Spleen (tissue), 13 donors: ENCODE data around the gene GNPTG. TPM values are rescaled to one million over a fixed set of nuclear protein-coding genes. Genes with fewer than 3 reads are reported as not detected.

Source experiments
- DNase-seq: peaks from one replicate; pipeline ENCODE4 v3.0.0-alpha.2; 2020
- H3K27ac ChIP-seq, 8 donors: fragments of 200-600 bp; sonication (generic) in 7 of 8; 1 replicate in 4 of 8; 2 replicates in 4 of 8; pipeline versions ENCODE4 v1.5.0 to v1.8.0; 2016 to 2021; ENCODE audit warnings: inconsistent platforms in 4 of 8, mild to moderate bottlenecking in 4 of 8, moderate library complexity in 1 of 8
- H3K27me3 ChIP-seq, 7 donors: fragments of 200-600 bp; sonication (generic) in 6 of 7; replicated peaks in 1 of 7; 1 replicate in 4 of 7; 2 replicates in 3 of 7; pipeline versions ENCODE4 v1.5.0 to v1.8.0; 2016 to 2021; ENCODE audit warnings: inconsistent platforms in 3 of 7, mild to moderate bottlenecking in 1 of 7
- H3K36me3 ChIP-seq, 6 donors: fragments of 200-600 bp; sonication (generic) in 5 of 6; 1 replicate in 4 of 6; 2 replicates in 2 of 6; pipeline versions ENCODE4 v1.5.0 to v1.8.0; 2016 to 2021; ENCODE audit warnings: inconsistent platforms in 2 of 6
- H3K4me1 ChIP-seq, 6 donors: fragments of 200-600 bp; sonication (generic) in 5 of 6; 1 replicate in 3 of 6; 2 replicates in 3 of 6; pipeline versions ENCODE4 v1.5.0 to v1.8.0; 2016 to 2021; ENCODE audit warnings: inconsistent platforms in 3 of 6
- H3K4me3 ChIP-seq, 8 donors: fragments of 200-600 bp; sonication (generic) in 7 of 8; 1 replicate in 4 of 8; 2 replicates in 4 of 8; pipeline versions ENCODE4 v1.5.0 to v1.8.0; 2016 to 2021; ENCODE audit warnings: inconsistent platforms in 4 of 8, mild to moderate bottlenecking in 4 of 8, moderate library complexity in 2 of 8
- H3K9me3 ChIP-seq, 8 donors: fragments of 200-600 bp; sonication (generic) in 7 of 8; 1 replicate in 4 of 8; 2 replicates in 4 of 8; pipeline versions ENCODE4 v1.5.0 to v1.8.0; 2016 to 2021; ENCODE audit warnings: inconsistent platforms in 4 of 8
- CTCF ChIP-seq, 11 experiments: fragments of 200-600 bp in 7 of 11; fragments of 450-650 bp in 4 of 11; sonication (generic) in 4 of 11; IDR thresholded peaks in 8 of 11; conservative IDR thresholded peaks in 3 of 11; 1 replicate in 7 of 11; 2 replicates in 4 of 11; pipeline versions ENCODE4 v1.4.0 to v1.8.0; 2016 to 2021; ENCODE audit warnings: antibody characterized with exemption in 11 of 11, inconsistent platforms in 4 of 11, mild to moderate bottlenecking in 1 of 11
- POLR2A ChIP-seq, 3 donors: fragments of 450-650 bp; IDR thresholded peaks; one replicate each; pipeline ENCODE4 v1.5.1; 2017; ENCODE audit warnings: antibody characterized with exemption in 3 of 3, mild to moderate bottlenecking in 1 of 3
- POLR2AphosphoS5 ChIP-seq, 3 donors: sonication (generic); formaldehyde crosslinking; IDR thresholded peaks; one replicate each; pipeline ENCODE4 v1.5.1; 2017; ENCODE audit warnings: antibody characterized with exemption in 3 of 3
- WGBS, 5 donors: extraction: QIAGEN DNeasy Blood & Tissue Kit in 3 of 5; methylation state at CpG; one replicate each; pipeline versions ENCODE4 v1.1.5 to v1.1.7; 2013 to 2018; 5-methylcytosine and 5-hydroxymethylcytosine counted together
- intact Hi-C: fragments of 100-400 bp; cut with DNase I; formaldehyde crosslinking; loops from one replicate; pipeline ENCODE4 v1.15.0; 2023; ENCODE audit warnings: low total_unique reads
- long read RNA-seq, 2 donors: transcript quantifications; one replicate each; lab custom pipeline, GENCODE V29; 2026
- polyA plus RNA-seq, 3 donors: library from polyadenylated mRNA; stranded (reverse); fragments of 200-250 nt; gene quantifications; one replicate each; pipeline ENCODE4 v1.2.1, GENCODE V29; 2013
- total RNA-seq, 7 donors: library from RNA; depleted of rRNA in 3 of 7; stranded (reverse); fragments of >200 nt in 3 of 7; fragmentation: NEBNext Ultra II Directional in 4 of 7; extraction: Animal tissue kit (Norgen Biotek cat#: 25700) in 4 of 7; gene quantifications; one replicate each; pipeline versions ENCODE4 v1.1.0 to v1.2.1, GENCODE V29; 2016 to 2021
- donor health status: healthy with polysubstance abuse.
- donor health status: DM: no; HTN: no; CAD: no; lungs with moderate emphysema.
- donor health status: DM: no; HTN: no; CAD: no.
- donor health status: Bipolar disorder and iron deficiency.
- donor health status: healthy.
- donor health status: DM: no; HTN: no; CAD: no.
- donor health status: DM: yes; HTN: yes; CAD: no.

GNPTG gene
- total RNA-seq (10 to 100 TPM; 60.4 to 80.6 (median 73.4) TPM), polyA plus RNA-seq (10 to 100 TPM; 55.6 to 62.8 (median 56.7) TPM)
- long read RNA-seq, donor 1, transcript GNPTG-201 (11 exons, 1,983 nt) = major isoform, 22 of 29 reads
- long read RNA-seq, donor 1, partial matches to known transcripts = 7 of 29 reads
- long read RNA-seq, donor 1, other reads (novel, unspliced or antisense) = 0 of 29 reads
- long read RNA-seq, donor 2, transcript GNPTG-201 (11 exons, 1,983 nt) = major isoform, 25 of 30 reads
- long read RNA-seq, donor 2, partial matches to known transcripts = 5 of 30 reads
- long read RNA-seq, donor 2, other reads (novel, unspliced or antisense) = 0 of 30 reads

- peak; percentile 97 for DNase-seq
- Histone ChIP-seq H3K4me3 (peak within 1 kb of the TSS; percentile 66 to 100 (median 100)), H3K4me1 (peaks cover 17 to 69% (median 54%) of the 10 kb centered on the region in 6 donors), H3K9me3 (no peaks in the 10 kb centered on the region), H3K27me3 (no peaks in the 10 kb centered on the region), H3K36me3 (peaks cover 0 to 37% (median 30%) of the 10 kb centered on the region in 6 donors), H3K27ac (peak within 1 kb of the TSS; percentile 51 to 93 (median 84))
- intact Hi-C loops = no loop called here
- TF ChIP-seq POLR2A (IDR thresholded peaks at IDR 0.05) (peak in 1 of 3 donors; percentile 69), CTCF (IDR thresholded peaks at IDR 0.05 in 8 of 11, conservative IDR thresholded peaks at IDR 0.05 in 3 of 11) (no peak), POLR2AphosphoS5 (IDR thresholded peaks at IDR 0.05) (peak; percentile 96 to 97 (median 97))
- 0 to 1% (median 1%) methylated on average over 7 to 98 of the region's 98 CpGs for WGBS, 5 donors
These were observed at the start of gene GNPTG, which contains the start of gene TSR3 for GRCh38 chr16:1351582-1352362. GNPTG (plus strand) TSS chr16:1351931; CDS start chr16:1351966, 35 bp downstream. TSR3 (minus strand) TSS chr16:1351878; CDS start chr16:1351804, 74 bp downstream.

DNA sequence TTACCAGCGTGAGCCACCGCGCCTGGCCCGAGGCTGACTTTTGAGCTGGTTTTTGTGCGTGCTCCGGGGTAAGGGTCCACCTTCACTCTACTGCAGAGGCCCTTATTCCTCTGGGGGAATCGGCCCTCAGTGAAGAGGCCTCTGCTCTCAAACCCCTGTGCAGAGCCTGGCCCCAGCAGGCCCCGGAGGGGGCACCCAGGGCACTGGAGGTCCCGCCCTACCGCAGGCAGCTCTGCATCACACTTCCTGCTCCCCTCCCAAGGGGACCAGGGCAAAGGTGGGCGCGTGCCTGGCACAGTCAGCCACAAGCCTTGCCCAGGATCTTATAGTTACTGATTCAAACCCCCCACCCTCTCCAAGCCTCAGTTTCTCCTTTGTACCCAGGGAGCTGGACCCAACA lies 45.9 kb upstream of the GNPTG start:
- intact Hi-C loops = no loop called here

DNA sequence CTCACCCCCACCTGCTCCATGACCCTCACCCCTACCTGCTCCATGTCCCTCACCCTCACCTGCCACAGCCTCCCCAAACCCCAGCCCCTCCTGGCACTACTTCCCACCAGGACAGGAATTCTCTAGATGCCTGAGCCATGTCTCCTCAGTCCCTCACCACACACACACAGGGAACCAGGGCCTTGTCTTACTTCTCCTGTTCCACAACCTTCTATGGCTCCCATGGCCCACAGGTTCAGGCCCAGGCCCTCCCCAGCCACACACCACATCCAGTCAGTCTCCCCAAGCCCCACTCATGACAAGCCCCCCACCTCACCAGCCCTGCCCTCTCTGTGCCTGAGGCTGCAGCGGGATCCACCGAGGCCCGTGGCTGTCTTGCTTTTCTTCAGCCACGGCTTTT lies 45.4 kb upstream of the GNPTG start:
- TF ChIP-seq POLR2AphosphoS5 (IDR thresholded peaks at IDR 0.05) = no peak
- no peak for TF ChIP-seq CTCF (IDR thresholded peaks at IDR 0.05 in 8 of 11, conservative IDR thresholded peaks at IDR 0.05 in 3 of 11)
- 70 to 77% (median 71%) methylated on average over 4 of the region's 4 CpGs for WGBS, 5 donors
- Histone ChIP-seq H3K36me3 (no peaks in the 10 kb centered on the region), H3K4me3 (no peak overlapping the region), H3K27ac (peak overlapping the region in 3 of 8 donors; percentile 18 to 48 (median 46)), H3K27me3 (peaks cover 0 to 3% (median 0%) of the 10 kb centered on the region in 7 donors), H3K9me3 (no peaks in the 10 kb centered on the region), H3K4me1 (peaks cover 6 to 65% (median 48%) of the 10 kb centered on the region in 6 donors)
- intact Hi-C loops = no loop called here
- DNase-seq = no peak

More for the DNA sequence above, 45.9 kb upstream of the GNPTG start:
- WGBS, 5 donors = 54 to 73% (median 61%) methylated on average over 8 to 12 of the region's 12 CpGs
- no peak for DNase-seq
- Histone ChIP-seq H3K27ac (peak overlapping the region in 3 of 8 donors; percentile 18 to 48 (median 46)), H3K36me3 (no peaks in the 10 kb centered on the region), H3K27me3 (peaks cover 0 to 8% (median 0%) of the 10 kb centered on the region in 7 donors), H3K4me1 (peaks cover 1 to 65% (median 48%) of the 10 kb centered on the region in 6 donors), H3K9me3 (no peaks in the 10 kb centered on the region), H3K4me3 (no peak overlapping the region)
- peak in 2 of 3 donors; percentile 37 to 38 for TF ChIP-seq POLR2AphosphoS5 (IDR thresholded peaks at IDR 0.05)
- TF ChIP-seq CTCF (IDR thresholded peaks at IDR 0.05 in 8 of 11, conservative IDR thresholded peaks at IDR 0.05 in 3 of 11) = no peak
